A673 (cell line): ENCODE data around the gene TPGS1. TPM values are rescaled to one million over a fixed set of nuclear protein-coding genes. Genes with fewer than 3 reads are reported as not detected.

Experiments used
- BruUV-seq: library from RNA; stranded (reverse); fragments of 400-500 nt; replicated peaks from 2 replicates; lab custom pipeline; 2021; lab: Mats Ljungman, UMichigan
- CTCF ChIA-PET: fragments of 300-600 bp; sonication (Branson Sonifier 250); formaldehyde crosslinking; loops from one replicate; lab custom pipeline; 2022; ENCODE audit warnings: antibody characterized with exemption; lab: Charles Lee
- POLR2A ChIA-PET: fragments of 300-600 bp; sonication (Branson Sonifier 250); formaldehyde crosslinking; loops from one replicate; lab custom pipeline; 2022; ENCODE audit warnings: antibody characterized with exemption; ENCODE audit not compliant: low non-redundant PET; lab: Charles Lee
- DNase-seq: peaks from one replicate; pipeline ENCODE4 v3.0.0-alpha.2; 2015; ENCODE audit warnings: low spot score
- H3K27ac ChIP-seq: fragments of 200-600 bp; sonication (generic); 2 replicates; pipeline ENCODE4 v1.5.1; 2016; ENCODE audit warnings: mixed run types, low read depth, mild to moderate bottlenecking, mixed read lengths, antibody characterized with exemption, low read length; ENCODE audit not compliant: poor library complexity, severe bottlenecking
- H3K27me3 ChIP-seq: fragments of 200-600 bp; sonication (generic); replicated peaks from 2 replicates; pipeline ENCODE4 v1.6.1; 2017; ENCODE audit warnings: mixed run types, low read depth, mild to moderate bottlenecking, mixed read lengths, antibody characterized with exemption, low read length; ENCODE audit not compliant: insufficient read depth, poor library complexity
- H3K36me3 ChIP-seq: fragments of 200-600 bp; sonication (generic); 2 replicates; pipeline ENCODE4 v1.6.1; 2016; ENCODE audit warnings: mixed run types, mild to moderate bottlenecking, mixed read lengths, antibody characterized with exemption, low read length; ENCODE audit not compliant: insufficient read depth, poor library complexity, severe bottlenecking
- H3K4me1 ChIP-seq: fragments of 200-600 bp; sonication (generic); 2 replicates; pipeline ENCODE4 v1.6.1; 2017; ENCODE audit warnings: mixed run types, mild to moderate bottlenecking, mixed read lengths, antibody characterized with exemption, low read length; ENCODE audit not compliant: insufficient read depth, poor library complexity, severe bottlenecking
- H3K4me3 ChIP-seq: fragments of 200-600 bp; sonication (generic); 2 replicates; pipeline ENCODE4 v1.5.1; 2016; ENCODE audit warnings: low read depth, mixed run types, mild to moderate bottlenecking, mixed read lengths, low read length; ENCODE audit not compliant: poor library complexity, severe bottlenecking
- H3K9me3 ChIP-seq: fragments of 200-600 bp; sonication (generic); 2 replicates; pipeline ENCODE4 v1.6.1; 2016; ENCODE audit warnings: mixed run types, low read depth, mild to moderate bottlenecking, mixed read lengths, antibody characterized with exemption, low read length; ENCODE audit not compliant: poor library complexity, severe bottlenecking
- EZH2 ChIP-seq: fragments of 200-600 bp; sonication (generic); IDR thresholded peaks from 2 replicates; pipeline ENCODE4 v1.6.1; 2017; ENCODE audit warnings: borderline replicate concordance, low read depth, mild to moderate bottlenecking, mixed read lengths, antibody characterized with exemption, low read length; ENCODE audit not compliant: poor library complexity, severe bottlenecking
- intact Hi-C: fragments of 100-400 bp; cut with micrococcal nuclease; formaldehyde crosslinking; loops from one replicate; pipeline ENCODE4 v1.10.0; 2022; ENCODE audit not compliant: unreplicated experiment
- total RNA-seq: library from RNA; stranded (reverse); gene quantifications from 2 replicates; pipeline ENCODE4 v1.2.3, GENCODE V29; 2021
- TF ChIP-seq, protein P1 (sequence below): fragments of 300-800, 200-600 bp; sonication (generic); conservative IDR thresholded peaks from 2 replicates; pipeline ENCODE4 v1.5.1; 2017; ENCODE audit warnings: low read depth, mild to moderate bottlenecking, antibody characterized with exemption, low read length, moderate library complexity, mixed read lengths

TPGS1 gene
- total RNA-seq, 1 experiment from 2014 or later: 22.2 TPM

DNA sequence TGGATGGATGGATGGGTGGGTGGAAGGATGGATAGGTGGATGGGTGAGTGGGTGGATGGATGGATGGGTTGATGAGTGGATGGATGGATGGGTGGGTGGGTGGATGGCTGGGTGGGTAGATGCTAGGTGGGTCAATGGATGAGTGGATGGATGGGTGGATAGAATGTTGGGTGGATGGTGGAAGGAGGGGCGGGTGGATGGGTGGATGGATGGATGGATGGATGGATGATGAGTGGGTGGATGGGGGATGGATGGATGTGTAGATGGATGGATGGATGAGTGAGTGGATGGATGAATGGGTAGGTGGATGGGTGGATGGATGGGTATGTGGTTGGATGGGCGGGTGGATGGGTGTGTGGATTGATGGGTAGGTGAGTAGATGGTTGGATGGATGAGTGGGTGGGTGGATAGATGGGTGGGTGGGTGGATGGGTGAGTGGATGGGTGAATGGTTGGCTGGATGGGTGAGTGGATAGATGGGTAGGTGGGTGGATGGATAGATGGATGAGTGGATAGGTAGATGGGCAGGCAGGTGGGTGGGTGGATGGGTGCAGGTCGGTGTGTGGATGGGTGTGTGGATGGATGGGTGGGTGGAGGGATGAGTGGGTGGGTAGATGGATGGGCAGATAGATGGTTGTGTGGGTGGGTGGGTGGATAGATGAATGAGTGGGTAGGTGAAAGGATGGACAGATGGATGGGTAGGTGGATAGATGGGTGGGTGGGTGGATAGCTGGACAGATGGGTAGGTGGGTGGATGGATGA, 42.1 kb upstream of the TPGS1 start:
- no peak for TF ChIP-seq EZH2
- TF ChIP-seq, protein P1, sequence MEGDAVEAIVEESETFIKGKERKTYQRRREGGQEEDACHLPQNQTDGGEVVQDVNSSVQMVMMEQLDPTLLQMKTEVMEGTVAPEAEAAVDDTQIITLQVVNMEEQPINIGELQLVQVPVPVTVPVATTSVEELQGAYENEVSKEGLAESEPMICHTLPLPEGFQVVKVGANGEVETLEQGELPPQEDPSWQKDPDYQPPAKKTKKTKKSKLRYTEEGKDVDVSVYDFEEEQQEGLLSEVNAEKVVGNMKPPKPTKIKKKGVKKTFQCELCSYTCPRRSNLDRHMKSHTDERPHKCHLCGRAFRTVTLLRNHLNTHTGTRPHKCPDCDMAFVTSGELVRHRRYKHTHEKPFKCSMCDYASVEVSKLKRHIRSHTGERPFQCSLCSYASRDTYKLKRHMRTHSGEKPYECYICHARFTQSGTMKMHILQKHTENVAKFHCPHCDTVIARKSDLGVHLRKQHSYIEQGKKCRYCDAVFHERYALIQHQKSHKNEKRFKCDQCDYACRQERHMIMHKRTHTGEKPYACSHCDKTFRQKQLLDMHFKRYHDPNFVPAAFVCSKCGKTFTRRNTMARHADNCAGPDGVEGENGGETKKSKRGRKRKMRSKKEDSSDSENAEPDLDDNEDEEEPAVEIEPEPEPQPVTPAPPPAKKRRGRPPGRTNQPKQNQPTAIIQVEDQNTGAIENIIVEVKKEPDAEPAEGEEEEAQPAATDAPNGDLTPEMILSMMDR: no peak
- no peak overlapping the region for H3K27ac ChIP-seq
- H3K4me3 ChIP-seq: no peak overlapping the region
- DNase-seq: no peak
- CTCF ChIA-PET: no interaction called here
- no TSS peak for BruUV-seq
- intact Hi-C loops: no loop called here
- POLR2A ChIA-PET: no interaction called here
- no peaks in the 10 kb centered on the region for H3K4me1 ChIP-seq
- peaks cover 19% of the 10 kb centered on the region for H3K27me3 ChIP-seq
- H3K36me3 ChIP-seq: no peaks in the 10 kb centered on the region
- no peaks in the 10 kb centered on the region for H3K9me3 ChIP-seq

DNA sequence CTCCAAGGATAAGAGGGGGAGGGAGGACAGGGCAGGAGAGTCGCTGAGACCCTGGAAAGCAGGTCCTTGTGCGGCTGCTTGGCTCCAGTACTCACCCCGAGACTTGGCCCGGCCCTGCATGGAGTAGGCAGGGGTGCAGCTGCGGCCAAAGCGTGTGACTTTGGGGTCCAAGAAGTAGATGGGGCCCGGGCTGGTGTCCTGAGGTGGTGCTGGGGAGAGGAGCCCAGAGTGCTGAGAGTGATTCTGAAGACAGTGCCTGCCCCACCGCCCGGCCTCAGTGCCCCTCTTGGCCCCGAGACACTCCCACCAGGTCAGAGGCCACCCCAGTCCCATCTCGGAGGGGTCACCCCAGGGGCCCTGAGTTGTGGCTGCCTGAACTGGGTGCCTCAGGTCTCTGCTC, 39.7 kb upstream of the TPGS1 start:
- CTCF ChIA-PET: no interaction called here
- no peak for TF ChIP-seq EZH2
- TF ChIP-seq, protein P1: no peak
- BruUV-seq: no TSS peak

DNA sequence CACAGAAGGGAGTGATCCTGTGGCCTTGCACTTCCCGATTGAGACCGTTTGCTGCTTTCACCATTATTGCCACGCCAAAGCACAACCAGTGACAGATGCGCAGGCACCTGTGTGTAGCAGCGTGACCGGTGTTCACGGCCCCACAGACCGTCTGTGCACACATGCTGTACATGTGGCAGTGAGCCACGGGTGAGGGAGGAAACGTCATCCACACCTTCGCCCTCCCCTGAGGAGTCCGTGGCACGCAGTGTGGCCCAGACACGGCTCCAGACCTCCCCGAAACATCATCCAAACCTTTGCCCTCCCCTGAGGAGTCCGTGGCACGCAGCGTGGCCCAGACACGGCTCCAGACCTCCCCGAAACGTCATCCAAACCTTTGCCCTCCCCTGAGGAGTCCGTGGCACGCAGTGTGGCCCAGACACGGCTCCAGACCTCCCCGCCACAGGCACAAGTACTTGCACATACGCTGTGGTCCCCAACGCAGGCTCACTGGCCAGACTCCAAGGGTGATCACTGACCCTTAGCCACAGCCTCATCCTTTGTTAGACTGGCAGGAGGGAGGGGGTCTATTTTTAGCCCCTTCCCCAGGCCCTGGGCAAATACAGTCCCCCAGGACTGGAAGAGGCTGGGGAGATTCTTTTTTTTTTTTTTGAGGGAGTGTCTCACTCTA, 38.6 kb upstream of the TPGS1 start:
- intact Hi-C loops: no loop called here
- POLR2A ChIA-PET: no interaction called here
- Histone ChIP-seq H3K4me3 (no peak overlapping the region), H3K27me3 (no peaks in the 10 kb centered on the region), H3K27ac (no peak overlapping the region), H3K9me3 (no peaks in the 10 kb centered on the region), H3K4me1 (no peaks in the 10 kb centered on the region), H3K36me3 (no peaks in the 10 kb centered on the region)
- no peak for TF ChIP-seq EZH2
- TF ChIP-seq, protein P1: no peak
- no TSS peak for BruUV-seq
- CTCF ChIA-PET: no interaction called here
- no peak for DNase-seq

More for the DNA sequence above, 39.7 kb upstream of the TPGS1 start:
- H3K9me3 ChIP-seq: no peaks in the 10 kb centered on the region
- no peak for DNase-seq
- peaks cover 2% of the 10 kb centered on the region for H3K27me3 ChIP-seq
- H3K27ac ChIP-seq: no peak overlapping the region
- POLR2A ChIA-PET: no interaction called here
- intact Hi-C loops: no loop called here
- no peaks in the 10 kb centered on the region for H3K36me3 ChIP-seq
- H3K4me3 ChIP-seq: no peak overlapping the region
- no peaks in the 10 kb centered on the region for H3K4me1 ChIP-seq
